Subcutaneous adipose tissue (tissue), 4 donors: Measurements from ENCODE around the gene HDAC3. TPM values are rescaled to one million over a fixed set of nuclear protein-coding genes. Genes with fewer than 3 reads are reported as not detected.

Experiments used
- CTCF ChIP-seq: fragments of 450-650 bp; IDR thresholded peaks from one replicate; pipeline ENCODE4 v1.5.1; 2016; ENCODE audit warnings: low read depth, mild to moderate bottlenecking, control low read depth, antibody characterized with exemption, moderate library complexity
- total RNA-seq, 4 donors: library from RNA; depleted of rRNA; stranded (reverse); fragments of >200 nt; gene quantifications; one replicate each; pipeline ENCODE4 v1.1.0, GENCODE V29; 2016

Gene HDAC3
- total RNA-seq, 4 donors from 2014 or later: 37.7 to 49.1 (median 40.3) TPM

GRCh38 chr5:141597814-141598213, 38.8 kb downstream of the HDAC3 start:
- TF ChIP-seq CTCF: no peak

- TF ChIP-seq CTCF: no peak
Measured at GRCh38 chr5:141597394-141597793, 39.3 kb downstream of the HDAC3 start.

GRCh38 chr5:141596867-141597266, 39.8 kb downstream of the HDAC3 start:
- TF ChIP-seq CTCF: no peak

GRCh38 chr5:141590127-141590526, 46.5 kb downstream of the HDAC3 start:
- no peak for TF ChIP-seq CTCF

GRCh38 chr5:141586246-141586645, 50.4 kb downstream of the HDAC3 start:
- no peak for TF ChIP-seq CTCF

- no peak for TF ChIP-seq CTCF
Measured at GRCh38 chr5:141585594-141585993, 51.1 kb downstream of the HDAC3 start.

GRCh38 chr5:141574122-141574510, 62.5 kb downstream of the HDAC3 start:
- TF ChIP-seq CTCF: no peak
